ENCODE data around the gene ZBTB20.

DNA sequence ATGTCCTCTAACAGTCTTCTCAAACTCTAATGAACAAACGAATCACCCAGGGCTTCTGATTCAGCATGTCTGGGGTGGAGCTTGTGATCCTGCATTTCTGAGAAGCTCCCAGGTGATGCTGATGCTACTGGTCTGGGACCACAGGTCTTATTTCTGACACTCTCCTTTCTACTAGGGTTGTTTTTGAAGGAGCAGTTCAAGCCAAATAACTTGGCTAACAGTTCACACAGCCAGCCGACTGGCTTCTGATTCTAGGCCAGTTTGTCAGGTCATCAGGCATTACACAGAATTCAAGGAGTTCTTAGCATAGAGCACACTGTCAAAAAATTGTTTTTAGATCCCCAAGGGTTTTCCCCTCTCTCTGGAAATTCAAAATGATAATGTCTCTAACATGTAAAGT is 752.5 kb downstream of the ZBTB20 start:
- TF ChIP-seq, protein P1, sequence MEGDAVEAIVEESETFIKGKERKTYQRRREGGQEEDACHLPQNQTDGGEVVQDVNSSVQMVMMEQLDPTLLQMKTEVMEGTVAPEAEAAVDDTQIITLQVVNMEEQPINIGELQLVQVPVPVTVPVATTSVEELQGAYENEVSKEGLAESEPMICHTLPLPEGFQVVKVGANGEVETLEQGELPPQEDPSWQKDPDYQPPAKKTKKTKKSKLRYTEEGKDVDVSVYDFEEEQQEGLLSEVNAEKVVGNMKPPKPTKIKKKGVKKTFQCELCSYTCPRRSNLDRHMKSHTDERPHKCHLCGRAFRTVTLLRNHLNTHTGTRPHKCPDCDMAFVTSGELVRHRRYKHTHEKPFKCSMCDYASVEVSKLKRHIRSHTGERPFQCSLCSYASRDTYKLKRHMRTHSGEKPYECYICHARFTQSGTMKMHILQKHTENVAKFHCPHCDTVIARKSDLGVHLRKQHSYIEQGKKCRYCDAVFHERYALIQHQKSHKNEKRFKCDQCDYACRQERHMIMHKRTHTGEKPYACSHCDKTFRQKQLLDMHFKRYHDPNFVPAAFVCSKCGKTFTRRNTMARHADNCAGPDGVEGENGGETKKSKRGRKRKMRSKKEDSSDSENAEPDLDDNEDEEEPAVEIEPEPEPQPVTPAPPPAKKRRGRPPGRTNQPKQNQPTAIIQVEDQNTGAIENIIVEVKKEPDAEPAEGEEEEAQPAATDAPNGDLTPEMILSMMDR (conservative IDR thresholded peaks at IDR 0.05): no peak
- TF ChIP-seq EZH2 (IDR thresholded peaks at IDR 0.05; ENCODE audit: low read depth): no peak

Measured in PC-9 (cell line).